CD4-positive, alpha-beta T cell (primary cell): Measurements from ENCODE around the gene RASL11A. TPM values are rescaled to one million over a fixed set of nuclear protein-coding genes. Genes with fewer than 3 reads are reported as not detected.
"Not testable (repeated sequence)": the region's sequence is repeated elsewhere in the genome, so short reads cannot be mapped to it uniquely, and the experiment has no call there.

Experiments used
- ATAC-seq: fragments of 200-7000 bp; cut with Tn5 transposase; one replicate; pipeline ENCODE4 v1.10.0; 2022; ENCODE audit warnings: mild to moderate bottlenecking; ENCODE audit not compliant: poor library complexity
- CTCF ChIA-PET: fragments of 350-600 bp; sonication (Branson Sonifier 250); formaldehyde crosslinking; loops from one replicate; lab custom pipeline; 2021; ENCODE audit warnings: antibody characterized with exemption, inconsistent platforms; lab: Charles Lee
- POLR2A ChIA-PET: fragments of 350-600 bp; sonication (Branson Sonifier 250); formaldehyde crosslinking; loops from one replicate; lab custom pipeline; 2021; ENCODE audit warnings: antibody characterized with exemption, inconsistent platforms; lab: Charles Lee
- DNase-seq, 14 experiments: peaks; one replicate each; pipeline ENCODE4 v3.0.0-alpha.2; 2013 to 2020; ENCODE audit warnings: mixed read lengths in 2 of 14
- H3K27ac ChIP-seq, 2 donors: one replicate each; pipeline versions ENCODE4 v1.5.1 to v1.7.0; 2013; ENCODE audit warnings: low read length in 2 of 2, low read depth in 1 of 2, mild to moderate bottlenecking in 1 of 2
- H3K27me3 ChIP-seq, 2 experiments: 1 replicate in 1 of 2; 2 replicates in 1 of 2; pipeline versions ENCODE4 v1.6.1 to v1.7.0; 2013; ENCODE audit warnings: low read length in 2 of 2, control low read depth in 1 of 2, mild to moderate bottlenecking in 1 of 2, moderate library complexity in 1 of 2; ENCODE audit not compliant: insufficient read depth in 2 of 2, control insufficient read depth in 1 of 2
- H3K36me3 ChIP-seq: one replicate; pipeline ENCODE4 v1.6.1; 2013; ENCODE audit warnings: low read length, control low read depth; ENCODE audit not compliant: insufficient read depth
- H3K4me1 ChIP-seq: one replicate; pipeline ENCODE4 v1.6.1; 2013; ENCODE audit warnings: low read length, control low read depth; ENCODE audit not compliant: insufficient read depth
- H3K4me3 ChIP-seq: one replicate; pipeline ENCODE4 v1.5.1; 2013; ENCODE audit warnings: mild to moderate bottlenecking, low read length, moderate library complexity
- H3K9me3 ChIP-seq, 2 experiments: 1 replicate in 1 of 2; 2 replicates in 1 of 2; pipeline versions ENCODE4 v1.6.1 to v1.7.0; 2013; ENCODE audit warnings: low read length in 2 of 2, mild to moderate bottlenecking in 2 of 2, control low read depth in 1 of 2, moderate library complexity in 1 of 2; ENCODE audit not compliant: control insufficient read depth in 1 of 2, insufficient read depth in 1 of 2
- H3K27ac Mint-ChIP-seq: one replicate; pipeline ENCODE4 v1.8.0; 2020; ENCODE audit warnings: mixed read lengths
- H3K27me3 Mint-ChIP-seq: one replicate; pipeline ENCODE4 v1.8.0; 2021; ENCODE audit warnings: mixed read lengths
- H3K36me3 Mint-ChIP-seq: one replicate; pipeline ENCODE4 v1.8.0; 2021; ENCODE audit warnings: low read depth, mixed read lengths
- H3K4me1 Mint-ChIP-seq: one replicate; pipeline ENCODE4 v1.8.0; 2021; ENCODE audit warnings: low read depth, mixed read lengths
- H3K4me3 Mint-ChIP-seq: one replicate; pipeline ENCODE4 v1.8.0; 2020; ENCODE audit warnings: mild to moderate bottlenecking, mixed read lengths
- H3K9me3 Mint-ChIP-seq: one replicate; pipeline ENCODE4 v1.8.0; 2020; ENCODE audit warnings: mixed read lengths
- intact Hi-C, 2 experiments: fragments of 100-400 bp; cut with DNase I in 1 of 2; cut with micrococcal nuclease in 1 of 2; formaldehyde crosslinking; loops; one replicate each; pipeline versions ENCODE4 v1.15.1 to v1.9.0; 2023 to 2025; cut with DNase I, micrococcal nuclease
- polyA plus RNA-seq, 2 donors: library from polyadenylated mRNA; unstranded; fragments of 120-200 nt; gene quantifications; one replicate each; pipeline ENCODE4 v1.2.1, GENCODE V29; 2013
- total RNA-seq, 174 experiments: library from RNA in 2 of 174; stranded (reverse) in 2 of 174; gene quantifications; one replicate each; pipeline ENCODE4 v1.2.3 and lab custom pipeline; 2021 to 2026
- TF ChIP-seq, protein P1 (sequence below): fragments of 200-600 bp; IDR thresholded peaks from one replicate; pipeline ENCODE4 v1.8.0; 2022; ENCODE audit warnings: antibody characterized with exemption, mild to moderate bottlenecking

Gene RASL11A, protein sequence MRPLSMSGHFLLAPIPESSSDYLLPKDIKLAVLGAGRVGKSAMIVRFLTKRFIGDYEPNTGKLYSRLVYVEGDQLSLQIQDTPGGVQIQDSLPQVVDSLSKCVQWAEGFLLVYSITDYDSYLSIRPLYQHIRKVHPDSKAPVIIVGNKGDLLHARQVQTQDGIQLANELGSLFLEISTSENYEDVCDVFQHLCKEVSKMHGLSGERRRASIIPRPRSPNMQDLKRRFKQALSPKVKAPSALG
- total RNA-seq (1 to 10 TPM; 2.9 to 4.7 TPM), total RNA-seq (lab: John Stamatoyannopoulos, UW) (0.29 to 20.0 (median 1.3) reads per million in 172 experiments)
- 0.95 TPM for polyA plus RNA-seq (2013, experiment 1 of 2)
- 2.6 TPM for polyA plus RNA-seq (2013, experiment 2 of 2)

DNA sequence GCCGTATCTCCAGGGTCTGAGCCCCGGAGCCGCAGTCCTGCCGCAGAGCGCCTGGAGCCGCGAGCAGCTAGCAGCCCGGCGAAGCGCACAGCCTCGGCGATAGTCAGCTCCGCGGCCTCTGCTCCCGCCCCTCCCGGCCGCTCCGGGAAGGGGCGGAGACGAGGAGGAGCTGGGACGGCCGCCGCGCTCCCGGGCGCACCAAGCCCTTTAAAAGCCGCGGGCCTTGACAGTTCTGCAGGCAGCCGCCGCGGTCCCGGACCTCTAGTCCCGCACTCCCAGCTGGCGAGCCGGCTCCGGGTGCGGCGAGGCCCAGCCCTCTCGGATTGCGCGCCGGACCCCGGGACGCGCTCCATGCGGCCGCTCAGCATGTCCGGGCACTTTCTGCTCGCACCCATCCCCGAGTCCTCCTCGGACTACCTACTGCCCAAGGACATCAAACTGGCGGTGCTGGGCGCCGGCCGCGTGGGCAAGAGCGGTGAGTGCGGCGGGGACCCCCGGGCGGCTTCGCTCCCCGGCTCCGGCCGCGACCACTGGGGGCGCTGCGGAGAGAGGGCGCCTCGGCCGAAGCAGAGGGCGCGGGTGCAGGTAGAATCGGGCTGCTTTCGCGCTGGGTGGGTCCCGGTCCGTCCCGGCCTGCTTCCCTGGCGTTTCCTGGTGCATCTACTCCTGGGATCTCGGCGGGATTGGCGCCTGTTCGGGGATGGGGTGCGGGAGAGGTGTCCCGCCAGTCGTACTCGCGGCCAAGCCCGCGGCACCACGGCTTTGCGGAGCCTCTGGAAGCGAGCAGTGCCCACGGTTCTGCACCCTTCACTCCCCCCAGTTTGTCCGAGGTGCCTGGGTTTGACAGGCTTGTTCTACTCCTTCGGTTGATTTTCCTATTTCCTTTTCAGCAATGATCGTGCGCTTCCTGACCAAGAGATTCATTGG lies at the start of gene RASL11A:
TSS of gene RASL11A (plus strand) at position 237 of the 927 bp plus-strand sequence. CDS start at position 352, 115 bp downstream.
- ChIA-PET POLR2A (interaction anchor here (0.9 to 2.8 kb wide), 8 partner anchors 14 to 98 kb away, joined by 3 to 11 read pairs (median 5); partner anchors contain the start of gene RPL21), CTCF (interaction anchor here (0.5 to 1.9 kb wide), 12 partner anchors 11 to 286 kb away, joined by 3 to 7 read pairs (median 4); partner anchors contain the start of gene RPL21)
- H3K4me1 Mint-ChIP-seq = peaks cover 34% of the 10 kb centered on the region
- peak; percentile 91 for ATAC-seq
- H3K27me3 Mint-ChIP-seq = peaks cover 14% of the 10 kb centered on the region
- Histone ChIP-seq H3K9me3 (no peaks in the 10 kb centered on the region), H3K27ac (no peak within 1 kb of the TSS), H3K4me3 (peak within 1 kb of the TSS; percentile 73), H3K36me3 (no peaks in the 10 kb centered on the region), H3K27me3 (peaks cover 5 to 8% of the 10 kb centered on the region in 2 experiments), H3K4me1 (peaks cover 17% of the 10 kb centered on the region)
- TF ChIP-seq, protein P1, sequence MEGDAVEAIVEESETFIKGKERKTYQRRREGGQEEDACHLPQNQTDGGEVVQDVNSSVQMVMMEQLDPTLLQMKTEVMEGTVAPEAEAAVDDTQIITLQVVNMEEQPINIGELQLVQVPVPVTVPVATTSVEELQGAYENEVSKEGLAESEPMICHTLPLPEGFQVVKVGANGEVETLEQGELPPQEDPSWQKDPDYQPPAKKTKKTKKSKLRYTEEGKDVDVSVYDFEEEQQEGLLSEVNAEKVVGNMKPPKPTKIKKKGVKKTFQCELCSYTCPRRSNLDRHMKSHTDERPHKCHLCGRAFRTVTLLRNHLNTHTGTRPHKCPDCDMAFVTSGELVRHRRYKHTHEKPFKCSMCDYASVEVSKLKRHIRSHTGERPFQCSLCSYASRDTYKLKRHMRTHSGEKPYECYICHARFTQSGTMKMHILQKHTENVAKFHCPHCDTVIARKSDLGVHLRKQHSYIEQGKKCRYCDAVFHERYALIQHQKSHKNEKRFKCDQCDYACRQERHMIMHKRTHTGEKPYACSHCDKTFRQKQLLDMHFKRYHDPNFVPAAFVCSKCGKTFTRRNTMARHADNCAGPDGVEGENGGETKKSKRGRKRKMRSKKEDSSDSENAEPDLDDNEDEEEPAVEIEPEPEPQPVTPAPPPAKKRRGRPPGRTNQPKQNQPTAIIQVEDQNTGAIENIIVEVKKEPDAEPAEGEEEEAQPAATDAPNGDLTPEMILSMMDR = peak; percentile 99
- peak within 1 kb of the TSS; percentile 68 for H3K27ac Mint-ChIP-seq
- intact Hi-C loops = loop anchor here (1.0 to 10.0 kb wide), 7 partner anchors 20 to 866 kb away; partner anchors contain the start of genes PAN3 (in 1 of the 2), RPL21 (in 1 of the 2) and USP12 (in 1 of the 2)
- peak within 1 kb of the TSS; percentile 92 for H3K4me3 Mint-ChIP-seq
- no peaks in the 10 kb centered on the region for H3K9me3 Mint-ChIP-seq
- H3K36me3 Mint-ChIP-seq = peaks cover 5% of the 10 kb centered on the region
- peak; percentile 52 to 85 (median 68) for DNase-seq

DNA sequence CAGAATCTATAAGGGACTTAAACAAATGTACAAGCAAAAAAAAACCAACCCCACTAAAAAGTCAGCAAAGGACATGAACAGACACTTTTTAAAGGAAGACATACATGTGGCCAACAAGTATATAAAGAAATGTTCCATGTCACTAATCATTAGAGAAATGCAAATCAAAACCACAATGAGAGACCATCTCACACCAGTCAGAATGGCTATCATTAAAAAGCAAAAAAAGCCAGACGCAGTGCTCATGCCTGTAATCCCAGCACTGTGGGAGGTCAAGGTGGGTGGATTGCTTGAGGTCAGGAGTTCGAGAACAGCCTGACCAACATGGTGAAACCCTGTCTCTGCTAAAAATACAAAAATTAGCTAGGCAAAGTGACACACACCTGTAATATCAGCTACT lies 48.5 kb upstream of the RASL11A start:
- CTCF ChIA-PET = interaction anchor here (0.7 kb wide), 2 partner anchors 75 to 987 kb away, joined by 3 read pairs; no protein-coding TSS in a partner anchor

DNA sequence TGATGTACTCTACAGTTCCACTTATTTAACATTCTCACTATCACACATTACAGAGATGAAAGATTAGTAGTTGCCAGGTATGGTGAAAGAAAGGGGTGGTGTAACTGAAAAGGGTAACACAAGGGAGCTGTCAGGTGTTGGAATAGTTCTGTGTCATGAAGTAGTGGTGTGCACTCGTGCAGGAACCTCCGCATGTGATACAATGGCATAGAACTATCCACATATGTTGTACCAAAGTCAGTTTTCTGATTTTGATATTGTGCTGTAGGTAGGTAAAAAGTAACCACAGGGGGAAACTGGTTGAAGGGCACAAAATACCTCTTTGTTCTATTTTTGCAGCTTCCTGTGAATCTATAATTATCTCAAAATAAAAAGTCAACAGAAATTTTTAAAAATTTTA lies 43.6 kb upstream of the RASL11A start:
- H3K27ac Mint-ChIP-seq = no peak overlapping the region
- intact Hi-C loops = no loop called here
- ATAC-seq = no peak

More for the DNA sequence above, 48.5 kb upstream of the RASL11A start:
- H3K9me3 ChIP-seq = peaks cover 0 to 11% of the 10 kb centered on the region in 2 experiments
- intact Hi-C loops, H3K9me3 Mint-ChIP-seq, H3K27ac Mint-ChIP-seq, H3K27ac ChIP-seq, H3K4me1 ChIP-seq, H3K4me1 Mint-ChIP-seq, H3K36me3 ChIP-seq, POLR2A ChIA-PET, H3K27me3 ChIP-seq, DNase-seq, H3K4me3 Mint-ChIP-seq, H3K4me3 ChIP-seq, H3K36me3 Mint-ChIP-seq, ATAC-seq: not testable (repeated sequence)
- H3K27me3 Mint-ChIP-seq = peaks cover 35% of the 10 kb centered on the region

More for the DNA sequence above, 43.6 kb upstream of the RASL11A start:
- no peaks in the 10 kb centered on the region for H3K4me1 ChIP-seq
- H3K9me3 Mint-ChIP-seq = peaks cover 8% of the 10 kb centered on the region
- H3K9me3 ChIP-seq = peaks cover 8 to 19% of the 10 kb centered on the region in 2 experiments
- no peaks in the 10 kb centered on the region for H3K36me3 Mint-ChIP-seq
- H3K36me3 ChIP-seq = no peaks in the 10 kb centered on the region
- no peaks in the 10 kb centered on the region for H3K27me3 ChIP-seq
- CTCF ChIA-PET = no interaction called here
- peak overlapping the region; percentile 7 for H3K4me3 Mint-ChIP-seq
- TF ChIP-seq, protein P1 = no peak
- H3K4me3 ChIP-seq = no peak overlapping the region
- no peak for DNase-seq
- peaks cover 13% of the 10 kb centered on the region for H3K4me1 Mint-ChIP-seq
- H3K27me3 Mint-ChIP-seq = peaks cover 25% of the 10 kb centered on the region
- no peak overlapping the region for H3K27ac ChIP-seq
- POLR2A ChIA-PET = interaction anchor here (1.3 to 1.7 kb wide), 2 partner anchors 24 to 54 kb away, joined by 4 read pairs; partner anchors contain the start of gene RPL21
